Nephron (organoid): ENCODE data around the gene TAF9.
A peak's percentile ranks its signal among the peaks of the same experiment; 100 is the strongest.

ENCODE experiments used
- H3K27ac Mint-ChIP-seq, 3 experiments: 2 replicates each; pipeline ENCODE4 v1.8.0; 2020; ENCODE audit warnings: mixed read lengths in 3 of 3, mild to moderate bottlenecking in 2 of 3, moderate library complexity in 1 of 3
- H3K27me3 Mint-ChIP-seq: 2 replicates; pipeline ENCODE4 v1.8.0; 2021; ENCODE audit warnings: low read depth, mild to moderate bottlenecking, moderate library complexity, mixed read lengths
- H3K36me3 Mint-ChIP-seq: 2 replicates; pipeline ENCODE4 v1.8.0; 2020; ENCODE audit warnings: low read depth, mixed read lengths
- H3K4me1 Mint-ChIP-seq: 2 replicates; pipeline ENCODE4 v1.8.0; 2020; ENCODE audit warnings: mixed read lengths
- H3K4me3 Mint-ChIP-seq, 3 experiments: 2 replicates each; pipeline ENCODE4 v1.8.0; 2020; ENCODE audit warnings: mild to moderate bottlenecking in 3 of 3, mixed read lengths in 3 of 3, moderate library complexity in 2 of 3
- H3K9me3 Mint-ChIP-seq: 2 replicates; pipeline ENCODE4 v1.8.0; 2020; ENCODE audit warnings: mixed read lengths
- CTCF ChIP-seq, 3 experiments: fragments of 200-600 bp; sonication (generic); IDR thresholded peaks; one replicate each; pipeline ENCODE4 v1.5.0; 2021; ENCODE audit warnings: antibody characterized with exemption in 3 of 3; ENCODE audit not compliant: unreplicated experiment in 3 of 3

Gene TAF9

GRCh38 chr5:69368458-69369339 lies 621 bp downstream of the TAF9 start:
- Mint-ChIP-seq H3K9me3 (no peaks in the 10 kb centered on the region), H3K4me1 (peaks cover 24% of the 10 kb centered on the region), H3K36me3 (peaks cover 26% of the 10 kb centered on the region), H3K4me3 (peak overlapping the region; percentile 97 to 100 (median 99)), H3K27me3 (no peaks in the 10 kb centered on the region), H3K27ac (peak overlapping the region; percentile 100)
- TF ChIP-seq CTCF (IDR thresholded peaks at IDR 0.05; ENCODE audit: unreplicated experiment in 3 of 3): no peak

- H3K4me3 Mint-ChIP-seq: peak overlapping the region; percentile 97 to 100 (median 99)
- H3K36me3 Mint-ChIP-seq: peaks cover 30% of the 10 kb centered on the region
- TF ChIP-seq CTCF (IDR thresholded peaks at IDR 0.05; ENCODE audit: unreplicated experiment in 3 of 3): no peak
- no peaks in the 10 kb centered on the region for H3K27me3 Mint-ChIP-seq
- no peaks in the 10 kb centered on the region for H3K9me3 Mint-ChIP-seq
- peaks cover 24% of the 10 kb centered on the region for H3K4me1 Mint-ChIP-seq
- H3K27ac Mint-ChIP-seq: peak overlapping the region; percentile 100
Measured at GRCh38 chr5:69367697-69368279, 1.5 kb downstream of the TAF9 start.

- peak overlapping the region in 2 of 3 experiments; percentile 20 to 32 for H3K4me3 Mint-ChIP-seq
- no peaks in the 10 kb centered on the region for H3K9me3 Mint-ChIP-seq
- TF ChIP-seq CTCF (IDR thresholded peaks at IDR 0.05; ENCODE audit: unreplicated experiment in 3 of 3): no peak
- H3K27me3 Mint-ChIP-seq: no peaks in the 10 kb centered on the region
- H3K36me3 Mint-ChIP-seq: peaks cover 41% of the 10 kb centered on the region
- H3K4me1 Mint-ChIP-seq: peaks cover 13% of the 10 kb centered on the region
- peak overlapping the region in 1 of 3 experiments; percentile 48 for H3K27ac Mint-ChIP-seq
Measured at GRCh38 chr5:69364850-69365249, 4.5 kb downstream of the TAF9 start.

- no peaks in the 10 kb centered on the region for H3K9me3 Mint-ChIP-seq
- peak; percentile 36 to 45 (median 37) for TF ChIP-seq CTCF (IDR thresholded peaks at IDR 0.05; ENCODE audit: unreplicated experiment in 3 of 3)
- H3K27me3 Mint-ChIP-seq: no peaks in the 10 kb centered on the region
- H3K4me3 Mint-ChIP-seq: no peak overlapping the region
- peaks cover 41% of the 10 kb centered on the region for H3K36me3 Mint-ChIP-seq
- H3K27ac Mint-ChIP-seq: no peak overlapping the region
- H3K4me1 Mint-ChIP-seq: peaks cover 13% of the 10 kb centered on the region
Measured at GRCh38 chr5:69364414-69364813, 4.9 kb downstream of the TAF9 start.

GRCh38 chr5:69360442-69360841 lies 8.9 kb downstream of the TAF9 start:
- TF ChIP-seq CTCF (IDR thresholded peaks at IDR 0.05; ENCODE audit: unreplicated experiment in 3 of 3): no peak
- Mint-ChIP-seq H3K27me3 (no peaks in the 10 kb centered on the region), H3K27ac (no peak overlapping the region), H3K4me1 (no peaks in the 10 kb centered on the region), H3K4me3 (no peak overlapping the region), H3K9me3 (no peaks in the 10 kb centered on the region), H3K36me3 (peaks cover 46% of the 10 kb centered on the region)
